H1 (cell line): ENCODE data around the gene TAS2R39. TPM values are rescaled to one million over a fixed set of nuclear protein-coding genes. Genes with fewer than 3 reads are reported as not detected.

Source experiments
- CTCF ChIA-PET: fragments of 300-600 bp; sonication (Branson Sonifier 250); formaldehyde crosslinking; loops from one replicate; lab custom pipeline; 2021; ENCODE audit not compliant: partially characterized antibody; lab: Charles Lee
- POLR2A ChIA-PET: fragments of 300-600 bp; sonication (Branson Sonifier 250); formaldehyde crosslinking; loops from one replicate; lab custom pipeline; 2021; ENCODE audit warnings: inconsistent platforms; ENCODE audit not compliant: partially characterized antibody; lab: Charles Lee
- DNase-seq, 2 experiments: peaks; one replicate each; pipeline versions ENCODE4 v3.0.0 to v3.0.0-alpha.2; 2010 to 2022; ENCODE audit warnings: low spot score in 2 of 2, low read depth in 1 of 2, mixed read lengths in 1 of 2
- FAIRE-seq: peaks from 2 replicates; lab custom pipeline; 2011; peaks lifted over from hg19 to GRCh38; lab: Jason Lieb, UNC
- H2AFZ ChIP-seq: 2 replicates; pipeline ENCODE4 v1.8.1; 2012; ENCODE audit warnings: low read length, inconsistent platforms
- H2AK5ac ChIP-seq: 2 replicates; pipeline ENCODE4 v1.6.1; 2013; ENCODE audit warnings: low read depth, low read length
- H2BK120ac ChIP-seq: replicated peaks from 2 replicates; pipeline ENCODE3; 2013; ENCODE audit warnings: low read depth, low read length, inconsistent platforms
- H2BK12ac ChIP-seq: 2 replicates; pipeline ENCODE4 v1.6.1; 2013; ENCODE audit warnings: low read depth, low read length
- H2BK15ac ChIP-seq: 2 replicates; pipeline ENCODE4 v1.6.1; 2013; ENCODE audit warnings: low read length
- H2BK20ac ChIP-seq: 2 replicates; pipeline ENCODE4 v1.6.1; 2013; ENCODE audit warnings: low read length
- H2BK5ac ChIP-seq: 2 replicates; pipeline ENCODE4 v1.6.1; 2013; ENCODE audit warnings: low read depth, low read length
- H3K14ac ChIP-seq: 2 replicates; pipeline ENCODE4 v1.6.1; 2013; ENCODE audit warnings: inconsistent platforms; ENCODE audit not compliant: insufficient read length
- H3K18ac ChIP-seq: 2 replicates; pipeline ENCODE4 v1.6.1; 2013; ENCODE audit warnings: low read length; ENCODE audit errors: extremely low read depth
- H3K23ac ChIP-seq: 2 replicates; pipeline ENCODE4 v1.6.1; 2013; ENCODE audit warnings: inconsistent platforms; ENCODE audit not compliant: insufficient read length
- H3K23me2 ChIP-seq: 2 replicates; pipeline ENCODE4 v1.6.1; 2013; ENCODE audit warnings: low read depth, low read length
- H3K27ac ChIP-seq: 2 replicates; pipeline ENCODE4 v1.6.1; 2011; ENCODE audit warnings: low read depth, low read length, inconsistent platforms
- H3K27me3 ChIP-seq, 4 experiments: replicated peaks in 1 of 4; 1 replicate in 1 of 4; 2 replicates in 3 of 4; pipeline versions ENCODE4 v1.6.1 to v1.8.1; 2011 to 2013; ENCODE audit warnings: low read length in 3 of 4, mild to moderate bottlenecking in 3 of 4, inconsistent platforms in 2 of 4, mixed read lengths in 2 of 4, moderate library complexity in 1 of 4; ENCODE audit not compliant: control insufficient read depth in 3 of 4, insufficient read depth in 3 of 4; ENCODE audit errors: extremely low read depth in 1 of 4
- H3K36me3 ChIP-seq, 4 experiments: 2 replicates each; pipeline versions ENCODE4 v1.6.1 to v1.8.1; 2011 to 2013; ENCODE audit warnings: mild to moderate bottlenecking in 4 of 4, low read length in 3 of 4, moderate library complexity in 2 of 4, control low read depth in 1 of 4, inconsistent platforms in 1 of 4; ENCODE audit not compliant: insufficient read depth in 4 of 4, control insufficient read depth in 2 of 4
- H3K4ac ChIP-seq: replicated peaks from 2 replicates; pipeline ENCODE3; 2013; ENCODE audit warnings: low read length, low read depth, mixed read lengths, inconsistent platforms; ENCODE audit not compliant: insufficient read length
- H3K4me1 ChIP-seq, 4 experiments: replicated peaks in 1 of 4; 1 replicate in 1 of 4; 2 replicates in 3 of 4; pipeline versions ENCODE4 v1.6.1 to v1.8.1; 2011 to 2013; ENCODE audit warnings: low read length in 3 of 4, inconsistent platforms in 2 of 4, mixed read lengths in 1 of 4; ENCODE audit not compliant: insufficient read depth in 4 of 4, control insufficient read depth in 3 of 4
- H3K4me2 ChIP-seq, 2 experiments: 2 replicates each; pipeline versions ENCODE4 v1.6.1 to v1.8.1; 2011 to 2013; ENCODE audit warnings: low read depth in 2 of 2, low read length in 2 of 2, control low read depth in 1 of 2, inconsistent platforms in 1 of 2, mild to moderate bottlenecking in 1 of 2; ENCODE audit not compliant: insufficient read depth in 1 of 2
- H3K4me3 ChIP-seq, 4 experiments: fragments of 200-600, 300-600 bp in 1 of 4; sonication (generic), shearing (Covaris generic), sonication (Bioruptor Twin) in 1 of 4; 2 replicates each; pipeline versions ENCODE4 v1.5.1 to v1.8.1; 2011 to 2016; ENCODE audit warnings: low read length in 4 of 4, low read depth in 3 of 4, control low read depth in 2 of 4, inconsistent platforms in 2 of 4, mild to moderate bottlenecking in 2 of 4, mixed read lengths in 1 of 4, moderate library complexity in 1 of 4; ENCODE audit not compliant: insufficient read depth in 2 of 4; ENCODE audit errors: extremely low read depth in 1 of 4
- H3K56ac ChIP-seq: replicated peaks from 2 replicates; pipeline ENCODE3; 2013; ENCODE audit warnings: low read depth, mild to moderate bottlenecking, mixed read lengths, low read length, inconsistent platforms; ENCODE audit not compliant: insufficient read length
- H3K79me1 ChIP-seq: 2 replicates; pipeline ENCODE4 v1.6.1; 2013; ENCODE audit warnings: low read depth, low read length, control low read depth
- H3K79me2 ChIP-seq, 2 experiments: 2 replicates each; pipeline versions ENCODE4 v1.6.1 to v1.8.1; 2012 to 2013; ENCODE audit warnings: low read length in 2 of 2, mild to moderate bottlenecking in 2 of 2, inconsistent platforms in 1 of 2; ENCODE audit not compliant: insufficient read depth in 2 of 2, control insufficient read depth in 1 of 2
- H3K9ac ChIP-seq, 4 experiments: replicated peaks in 1 of 4; 1 replicate in 1 of 4; 2 replicates in 3 of 4; pipeline versions ENCODE4 v1.6.1 to v1.8.1; 2011 to 2013; ENCODE audit warnings: low read depth in 3 of 4, low read length in 3 of 4, control low read depth in 2 of 4, mild to moderate bottlenecking in 2 of 4, moderate library complexity in 2 of 4, inconsistent platforms in 1 of 4; ENCODE audit errors: extremely low read depth in 1 of 4
- H3K9me3 ChIP-seq, 2 experiments: 2 replicates each; pipeline versions ENCODE4 v1.6.1 to v1.8.1; 2012 to 2013; ENCODE audit warnings: mild to moderate bottlenecking in 2 of 2, moderate library complexity in 2 of 2, control low read depth in 1 of 2, inconsistent platforms in 1 of 2, low read depth in 1 of 2, low read length in 1 of 2, mixed read lengths in 1 of 2; ENCODE audit not compliant: insufficient read depth in 2 of 2
- H4K20me1 ChIP-seq, 2 experiments: replicated peaks in 1 of 2; 2 replicates each; pipeline versions ENCODE3 to v1.8.1; 2011 to 2013; ENCODE audit warnings: inconsistent platforms in 2 of 2, low read length in 2 of 2, mild to moderate bottlenecking in 1 of 2; ENCODE audit not compliant: insufficient read depth in 2 of 2, control insufficient read depth in 1 of 2
- H4K5ac ChIP-seq: 2 replicates; pipeline ENCODE4 v1.6.1; 2013; ENCODE audit warnings: low read length, low read depth, mixed read lengths, inconsistent platforms; ENCODE audit not compliant: insufficient read length
- H4K8ac ChIP-seq: 2 replicates; pipeline ENCODE4 v1.8.0; 2013; ENCODE audit warnings: mild to moderate bottlenecking, moderate library complexity, low read length, inconsistent platforms; ENCODE audit not compliant: insufficient read depth; ENCODE audit errors: extremely low read depth
- H4K91ac ChIP-seq: replicated peaks from 2 replicates; pipeline ENCODE3; 2013; ENCODE audit warnings: low read length, mixed read lengths, inconsistent platforms; ENCODE audit not compliant: insufficient read length
- BRCA1 ChIP-seq: IDR thresholded peaks from 2 replicates; pipeline ENCODE4 v1.6.1; 2012; ENCODE audit warnings: low read depth, low read length, improper control_type of control experiment
- CTBP2 ChIP-seq: IDR thresholded peaks from 2 replicates; pipeline ENCODE4 v1.7.0; 2011; ENCODE audit warnings: borderline replicate concordance, mild to moderate bottlenecking, moderate library complexity, mixed read lengths, low read length; ENCODE audit not compliant: insufficient read depth, insufficient read length
- EGR1 ChIP-seq: IDR thresholded peaks from 2 replicates; pipeline ENCODE4 v1.6.1; 2011; ENCODE audit warnings: low read depth, low read length, borderline replicate concordance
- POLR2AphosphoS5 ChIP-seq: IDR thresholded peaks from 2 replicates; pipeline ENCODE4 v1.6.1; 2011; ENCODE audit warnings: low read depth, low read length
- RXRA ChIP-seq: IDR thresholded peaks from 2 replicates; pipeline ENCODE4 v1.6.1; 2011; ENCODE audit warnings: low read depth, mild to moderate bottlenecking, low read length, moderate library complexity; ENCODE audit not compliant: insufficient read depth
- SIN3A ChIP-seq, 2 experiments: IDR thresholded peaks in 1 of 2; conservative IDR thresholded peaks in 1 of 2; 2 replicates each; pipeline ENCODE4 v1.6.1; 2011 to 2012; ENCODE audit warnings: low read length in 2 of 2, improper control_type of control experiment in 1 of 2, low read depth in 1 of 2, mild to moderate bottlenecking in 1 of 2
- USF2 ChIP-seq: IDR thresholded peaks from 2 replicates; pipeline ENCODE4 v1.6.1; 2011; ENCODE audit warnings: low read length, improper control_type of control experiment
- YY1 ChIP-seq: IDR thresholded peaks from 2 replicates; pipeline ENCODE4 v1.6.1; 2011; ENCODE audit warnings: low read depth, mild to moderate bottlenecking, low read length
- WGBS, 2 experiments: shearing (Covaris generic) in 1 of 2; methylation state at CpG; one replicate each; pipeline versions ENCODE4 v1.1.6 to v1.1.7; 2013 to 2015; ENCODE audit warnings: low lambda C conversion rate in 2 of 2, mixed read lengths in 2 of 2, inconsistent platforms in 1 of 2, low coverage in 1 of 2, missing lambda C conversion rate in 1 of 2; ENCODE audit not compliant: insufficient replicate concordance in 2 of 2, insufficient coverage in 1 of 2, insufficient read length in 1 of 2; ENCODE audit errors: extremely low coverage in 1 of 2, missing lambda C conversion rate in 1 of 2; 5-methylcytosine and 5-hydroxymethylcytosine counted together
- polyA plus RNA-seq, 7 experiments: library from polyadenylated mRNA; depleted of rRNA in 3 of 7; stranded (reverse) in 5 of 7; unstranded in 2 of 7; fragments of >200 nt in 5 of 7; fragments of 200-250 nt in 2 of 7; gene quantifications; 1 replicate in 5 of 7; 2 replicates in 1 of 7; 4 replicates in 1 of 7; pipeline versions ENCODE4 v1.2.1 to v1.2.3, GENCODE V29; 2011 to 2013; ENCODE audit warnings: missing spikeins in 2 of 7, mixed read lengths in 2 of 7
- total RNA-seq: library from RNA; stranded (reverse); fragmentation: NEBNext Ultra II Directional; extraction: Animal tissue kit (Norgen Biotek cat#: 25700); gene quantifications from 2 replicates; pipeline ENCODE4 v1.2.1, GENCODE V29; 2021

TAS2R39 gene
- total and polyA plus RNA-seq, 2 of the 8 experiments (the other 6 are each of a cell fraction or from before 2014, with no cell fraction given), result not detected

GRCh38 chr7:143229054-143229790, 46.0 kb downstream of the TAS2R39 start:
- no peak overlapping the region for H3K56ac ChIP-seq
- H4K8ac ChIP-seq, result no peak overlapping the region
- H4K20me1 ChIP-seq, result peaks cover 0 to 9% of the 10 kb centered on the region in 2 experiments
- H3K9ac ChIP-seq, result no peak overlapping the region; a peak in 1 of 7 replicates
- no peaks in the 10 kb centered on the region for H3K9me3 ChIP-seq
- H3K79me2 ChIP-seq, result peaks cover 0 to 8% of the 10 kb centered on the region in 2 experiments; a peak in 1 of 4 replicates
- no peak overlapping the region for H3K14ac ChIP-seq
- WGBS, 2 experiments, result 56% methylated on average over 9 of the region's 9 CpGs; no CpG with 5 or more reads in 1 of the 2 experiments
- H4K91ac ChIP-seq, result no peak overlapping the region
- no peak overlapping the region for H3K27ac ChIP-seq
- no peak overlapping the region for H2BK12ac ChIP-seq
- DNase-seq, result no peak
- H3K79me1 ChIP-seq, result no peaks in the 10 kb centered on the region
- no peak overlapping the region for H2BK15ac ChIP-seq
- TF ChIP-seq YY1 (no peak), BRCA1 (no peak), USF2 (no peak), CTBP2 (no peak), POLR2AphosphoS5 (no peak), RXRA (no peak), EGR1 (no peak), SIN3A (conservative IDR thresholded peaks at IDR 0.05 in 1 of 2, IDR thresholded peaks at IDR 0.05 in 1 of 2; ENCODE audit: low read depth in 1 of 2, low read length in 2 of 2) (no peak)
- TF ChIP-seq, all 59 proteins: peak for 0
- CTCF ChIA-PET, result interaction anchor here (0.6 to 2.8 kb wide), 8 partner anchors 10 to 1350 kb away, joined by 3 to 14 read pairs (median 4); no protein-coding TSS in a partner anchor
- H3K4me3 ChIP-seq, result no peak overlapping the region
- no peaks in the 10 kb centered on the region for H3K36me3 ChIP-seq
- no peak overlapping the region for H3K4ac ChIP-seq
- H2AFZ ChIP-seq, result peak overlapping the region; percentile 78; the same call in 1 of the 2 replicates
- H4K5ac ChIP-seq, result no peak overlapping the region
- FAIRE-seq, result no peak
- H3K4me1 ChIP-seq, result peaks cover 0 to 2% (median 0%) of the 10 kb centered on the region in 4 experiments; a peak in 1 of 7 replicates
- peak overlapping the region in 1 of 2 experiments; percentile 17; a peak in 1 of 4 replicates for H3K4me2 ChIP-seq
- no peaks in the 10 kb centered on the region for H3K27me3 ChIP-seq
- H3K23me2 ChIP-seq, result peaks cover 11% of the 10 kb centered on the region; the same call in 1 of the 2 replicates
- H3K18ac ChIP-seq, result no peak overlapping the region
- H2BK20ac ChIP-seq, result no peak overlapping the region; the same call in 1 of the 2 replicates
- H3K23ac ChIP-seq, result no peak overlapping the region
- POLR2A ChIA-PET, result no interaction called here
- no peak overlapping the region for H2BK5ac ChIP-seq
- H2BK120ac ChIP-seq, result no peak overlapping the region
- H2AK5ac ChIP-seq, result no peak overlapping the region
